GM23248 (cell line): ENCODE measurements around the gene CRYGD. TPM values are rescaled to one million over a fixed set of nuclear protein-coding genes. Genes with fewer than 3 reads are reported as not detected.

Source experiments
- DNase-seq: peaks from one replicate; pipeline ENCODE4 v3.0.0-alpha.2; 2015
- H2AFZ ChIP-seq: fragments of 200-600 bp; sonication (generic); 2 replicates; pipeline ENCODE4 v1.6.1; 2016; ENCODE audit warnings: antibody characterized with exemption
- H3F3A ChIP-seq: fragments of 200-600 bp; sonication (generic); 2 replicates; pipeline ENCODE4 v1.6.1; 2016; ENCODE audit warnings: mild to moderate bottlenecking, antibody characterized with exemption, mixed run types; ENCODE audit not compliant: insufficient read depth
- H3K27ac ChIP-seq: fragments of 200-600 bp; sonication (generic); 2 replicates; pipeline ENCODE4 v1.5.1; 2016; ENCODE audit warnings: mild to moderate bottlenecking
- H3K27me3 ChIP-seq: fragments of 200-600 bp; sonication (generic); replicated peaks from 2 replicates; pipeline ENCODE4 v1.6.1; 2016; ENCODE audit warnings: mild to moderate bottlenecking; ENCODE audit not compliant: insufficient read depth
- H3K36me3 ChIP-seq: fragments of 200-600 bp; sonication (generic); 2 replicates; pipeline ENCODE4 v1.6.1; 2016; ENCODE audit warnings: low read depth, mild to moderate bottlenecking
- H3K4me1 ChIP-seq: fragments of 200-600 bp; sonication (generic); 2 replicates; pipeline ENCODE4 v1.6.1; 2016; ENCODE audit warnings: mild to moderate bottlenecking; ENCODE audit not compliant: insufficient read depth
- H3K4me2 ChIP-seq: fragments of 200-600 bp; sonication (generic); one replicate; pipeline ENCODE4 v1.6.1; 2016; ENCODE audit warnings: mild to moderate bottlenecking; ENCODE audit not compliant: unreplicated experiment
- H3K4me3 ChIP-seq: fragments of 200-600 bp; sonication (generic); 2 replicates; pipeline ENCODE4 v1.5.1; 2016; ENCODE audit warnings: mild to moderate bottlenecking
- H3K79me2 ChIP-seq: fragments of 200-600 bp; sonication (generic); 2 replicates; pipeline ENCODE4 v1.6.1; 2016; ENCODE audit warnings: mild to moderate bottlenecking; ENCODE audit not compliant: insufficient read depth
- H3K9ac ChIP-seq: fragments of 200-600 bp; sonication (generic); 2 replicates; pipeline ENCODE4 v1.6.1; 2016; ENCODE audit warnings: mild to moderate bottlenecking
- H3K9me2 ChIP-seq: fragments of 200-600 bp; sonication (generic); 2 replicates; pipeline ENCODE4 v1.6.1; 2016; ENCODE audit warnings: mixed run types, mild to moderate bottlenecking, moderate library complexity; ENCODE audit not compliant: insufficient read depth
- H3K9me3 ChIP-seq: fragments of 200-600 bp; sonication (generic); one replicate; pipeline ENCODE4 v1.6.1; 2017; ENCODE audit warnings: low read depth
- H4K20me1 ChIP-seq: fragments of 200-600 bp; sonication (generic); 2 replicates; pipeline ENCODE4 v1.6.0; 2016; ENCODE audit not compliant: insufficient read depth
- EZH2 ChIP-seq: fragments of 200-600 bp; sonication (generic); IDR thresholded peaks from 2 replicates; pipeline ENCODE4 v1.6.1; 2018; ENCODE audit warnings: antibody characterized with exemption, mild to moderate bottlenecking; ENCODE audit not compliant: insufficient read depth, poor library complexity, severe bottlenecking
- EZH2phosphoT487 ChIP-seq: fragments of 200-600 bp; sonication (generic); IDR thresholded peaks from 2 replicates; pipeline ENCODE4 v1.6.1; 2018; ENCODE audit warnings: antibody characterized with exemption, moderate library complexity, mild to moderate bottlenecking, low read depth; ENCODE audit not compliant: insufficient read depth
- WGBS, 2 experiments: methylation state at CpG; one replicate each; pipeline ENCODE4 v1.1.6; 2015 to 2017; ENCODE audit warnings: low lambda C conversion rate in 2 of 2, low coverage in 1 of 2; ENCODE audit errors: missing lambda C conversion rate in 2 of 2; 5-methylcytosine and 5-hydroxymethylcytosine counted together
- in situ Hi-C: fragments of 300-500 bp; cut with MboI; formaldehyde crosslinking; loops from 2 replicates; pipeline ENCODE4 v1.15.0; 2020
- polyA plus RNA-seq: library from polyadenylated mRNA; unstranded; fragments of >200 nt; fragmentation: Nextera tagmentation; extraction: Ambion mirVana; gene quantifications from 2 replicates; pipeline ENCODE4 v1.2.1, GENCODE V29; 2016
- total RNA-seq: library from RNA; depleted of rRNA; stranded (reverse); fragments of >200 nt; shearing (Covaris generic); gene quantifications from 2 replicates; pipeline ENCODE4 v1.2.3, GENCODE V29; 2014

CRYGD gene
- total and polyA plus RNA-seq, 2 experiments from 2014 or later = not detected

DNA sequence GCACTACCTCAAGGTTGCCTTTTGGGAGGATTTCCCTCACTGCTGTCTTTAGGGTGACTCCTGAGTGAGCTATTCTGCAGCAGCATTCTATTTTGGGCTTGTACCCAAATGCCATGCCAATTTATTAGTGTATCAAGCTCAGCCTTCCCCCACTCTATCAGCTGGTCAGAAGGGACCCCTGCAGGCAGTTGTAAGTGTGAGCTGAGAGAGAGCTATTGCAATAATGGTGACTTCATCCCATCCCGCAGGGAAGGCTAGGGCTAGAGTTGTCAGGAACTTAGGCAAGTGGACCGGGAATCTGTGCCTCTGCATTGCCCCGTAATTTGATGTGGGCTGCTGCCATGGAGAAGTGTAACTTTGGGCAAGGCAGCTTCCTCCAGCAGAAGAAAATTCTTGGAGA lies 23.4 kb upstream of the CRYGD start:
- no peaks in the 10 kb centered on the region for H3K4me1 ChIP-seq
- no peaks in the 10 kb centered on the region for H3F3A ChIP-seq
- DNase-seq = no peak
- no peaks in the 10 kb centered on the region for H3K9me3 ChIP-seq
- H3K27me3 ChIP-seq = no peaks in the 10 kb centered on the region; the same call in 1 of the 2 replicates
- no peaks in the 10 kb centered on the region for H3K36me3 ChIP-seq
- no peaks in the 10 kb centered on the region for H3K79me2 ChIP-seq
- H3K9ac ChIP-seq = no peak overlapping the region
- H3K27ac ChIP-seq = no peak overlapping the region
- in situ Hi-C loops = no loop called here
- H3K9me2 ChIP-seq = no peaks in the 10 kb centered on the region
- no peak overlapping the region for H3K4me2 ChIP-seq
- H4K20me1 ChIP-seq = no peaks in the 10 kb centered on the region
- 28 to 47% methylated on average over 3 of the region's 3 CpGs for WGBS, 2 experiments
- TF ChIP-seq EZH2 (no peak), EZH2phosphoT487 (no peak)
- no peak overlapping the region for H3K4me3 ChIP-seq
- H2AFZ ChIP-seq = no peak overlapping the region

DNA sequence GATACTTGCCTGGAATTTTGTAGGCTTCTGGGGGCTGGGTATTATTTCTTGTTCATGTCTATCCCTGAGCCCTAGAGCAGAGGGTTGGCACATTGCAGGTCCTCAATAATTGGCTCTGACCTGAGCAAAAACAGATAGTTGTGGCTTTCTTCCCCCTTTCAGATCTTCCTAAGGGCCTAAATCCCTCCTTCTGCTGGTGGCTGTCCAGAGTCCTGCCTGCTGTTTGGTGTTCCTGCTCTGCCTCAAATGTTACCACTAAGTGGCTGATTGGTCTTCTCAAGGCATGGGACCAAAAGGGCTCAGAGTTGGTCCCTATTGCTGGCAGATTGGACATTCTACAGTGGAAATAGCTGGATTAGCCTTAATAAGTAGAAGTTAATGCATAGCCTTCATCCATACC lies 22.7 kb upstream of the CRYGD start:
- in situ Hi-C loops = no loop called here
- Histone ChIP-seq H3F3A (no peaks in the 10 kb centered on the region), H3K9ac (no peak overlapping the region)

DNA sequence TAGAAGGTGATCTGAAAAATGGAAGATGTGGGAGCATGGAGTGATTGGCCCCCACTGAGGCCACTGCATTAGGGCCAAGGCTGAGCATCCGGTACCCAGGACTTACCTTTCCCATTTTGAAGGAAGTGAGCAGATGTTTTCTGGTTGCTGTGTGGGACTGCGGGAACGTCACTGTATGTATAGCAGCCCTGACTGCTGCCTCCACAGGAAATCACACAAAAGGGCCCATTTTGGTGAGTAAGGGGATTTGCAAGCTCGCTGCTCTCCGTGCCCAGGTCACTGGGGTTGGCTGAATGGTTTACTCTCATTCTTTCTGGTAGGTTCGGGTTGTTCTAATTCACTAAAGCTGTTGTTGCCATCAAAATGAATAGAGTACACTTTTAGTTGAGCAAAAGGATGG lies 21.7 kb upstream of the CRYGD start, which contains the start of gene CRYGB:
Gene CRYGB, minus strand, starts transcription at position 153 of the 400 bp plus-strand sequence. Its CDS starts 38 bp downstream, at position 115.
- no peaks in the 10 kb centered on the region for H3K9me3 ChIP-seq
- H3K79me2 ChIP-seq = no peaks in the 10 kb centered on the region
- no peaks in the 10 kb centered on the region for H3K4me1 ChIP-seq
- H2AFZ ChIP-seq = no peak within 1 kb of the TSS
- TF ChIP-seq EZH2phosphoT487 = no peak
- no peak within 1 kb of the TSS for H3K27ac ChIP-seq
- H3K27me3 ChIP-seq = no peaks in the 10 kb centered on the region; the same call in 1 of the 2 replicates
- DNase-seq = no peak
- no peaks in the 10 kb centered on the region for H3F3A ChIP-seq
- no peaks in the 10 kb centered on the region for H3K9me2 ChIP-seq
- in situ Hi-C loops = no loop called here
- no peaks in the 10 kb centered on the region for H4K20me1 ChIP-seq
- no peaks in the 10 kb centered on the region for H3K36me3 ChIP-seq
- no peak within 1 kb of the TSS for H3K4me2 ChIP-seq
- H3K9ac ChIP-seq = no peak within 1 kb of the TSS
- 24 to 29% methylated on average over 6 of the region's 6 CpGs for WGBS, 2 experiments
- H3K4me3 ChIP-seq = no peak within 1 kb of the TSS

More for the DNA sequence above, 22.7 kb upstream of the CRYGD start:
- Histone ChIP-seq H3K9me3 (no peaks in the 10 kb centered on the region), H3K36me3 (no peaks in the 10 kb centered on the region), H3K9me2 (no peaks in the 10 kb centered on the region), H3K4me3 (no peak overlapping the region), H3K27ac (no peak overlapping the region), H3K4me2 (no peak overlapping the region), H2AFZ (no peak overlapping the region), H3K27me3 (no peaks in the 10 kb centered on the region; the same call in 1 of the 2 replicates), H4K20me1 (no peaks in the 10 kb centered on the region), H3K4me1 (no peaks in the 10 kb centered on the region), H3K79me2 (no peaks in the 10 kb centered on the region)
- no peak for TF ChIP-seq EZH2
- TF ChIP-seq EZH2phosphoT487 = no peak
- no peak for DNase-seq

DNA sequence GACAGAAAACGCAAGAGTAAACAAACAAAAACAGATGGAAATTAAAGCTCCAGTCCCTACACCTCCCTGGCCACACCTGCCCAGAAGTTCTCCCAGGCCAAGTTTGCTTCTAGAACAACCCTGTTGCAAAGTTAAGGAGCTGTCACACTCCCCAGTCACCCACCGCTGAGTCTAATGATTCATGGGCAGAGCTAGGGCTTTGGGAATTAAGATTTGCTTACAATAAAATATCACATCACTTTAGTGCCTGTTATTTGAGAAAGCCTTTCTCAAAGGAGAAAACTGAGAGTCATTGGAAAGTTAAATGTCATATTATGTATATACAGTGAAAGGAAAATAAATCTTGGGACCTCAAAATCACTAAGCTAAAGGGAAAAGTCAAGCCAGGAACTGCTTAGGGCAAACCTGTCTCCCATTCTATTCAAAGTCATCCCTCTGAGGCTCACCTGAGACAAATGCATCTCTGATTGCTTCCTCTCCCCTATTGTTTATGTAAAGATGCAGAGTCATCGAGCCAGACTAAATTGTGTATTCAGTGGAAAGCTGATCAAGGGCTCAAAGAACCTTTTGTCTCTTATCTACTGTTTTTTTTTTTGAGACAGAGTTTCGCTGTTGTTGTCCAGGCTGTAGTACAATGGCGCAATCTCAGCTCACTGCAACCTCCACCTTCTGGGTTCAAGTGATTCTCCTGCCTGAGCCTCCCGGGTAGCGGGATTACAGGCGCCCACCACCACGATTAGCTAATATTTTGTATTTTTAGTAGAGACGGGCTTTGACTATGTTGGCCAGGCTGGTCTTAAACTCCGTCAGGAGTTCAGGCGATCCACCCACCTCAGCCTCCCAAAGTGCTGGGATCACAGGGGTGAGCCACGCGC lies 18.8 kb upstream of the CRYGD start:
- H3K9ac ChIP-seq = no peak overlapping the region
- in situ Hi-C loops = no loop called here
- no peaks in the 10 kb centered on the region for H3K9me3 ChIP-seq
- no peaks in the 10 kb centered on the region for H3K27me3 ChIP-seq
- no peaks in the 10 kb centered on the region for H4K20me1 ChIP-seq
- TF ChIP-seq EZH2phosphoT487 = no peak
- no peak for TF ChIP-seq EZH2
- 48 to 52% methylated on average over 12 of the region's 14 CpGs for WGBS, 2 experiments
- no peaks in the 10 kb centered on the region for H3K9me2 ChIP-seq
- DNase-seq = no peak
- no peak overlapping the region for H2AFZ ChIP-seq
- H3K4me3 ChIP-seq = no peak overlapping the region
- no peak overlapping the region for H3K27ac ChIP-seq
- H3K36me3 ChIP-seq = no peaks in the 10 kb centered on the region
- H3K4me1 ChIP-seq = no peaks in the 10 kb centered on the region
- no peak overlapping the region for H3K4me2 ChIP-seq
- no peaks in the 10 kb centered on the region for H3K79me2 ChIP-seq
- H3F3A ChIP-seq = no peaks in the 10 kb centered on the region
